A549 (cell line): Measurements from ENCODE around the gene CD2.

Experiments used
- CHD4 ChIP-seq: fragments of 200-600 bp; sonication (generic); IDR thresholded peaks from 2 replicates; pipeline ENCODE4 v1.6.1; 2016; ENCODE audit warnings: antibody characterized with exemption, mild to moderate bottlenecking, borderline replicate concordance
- CTCF ChIP-seq: fragments of >200 bp; sonication (Bioruptor Twin); formaldehyde crosslinking; IDR thresholded peaks from 3 replicates; pipeline ENCODE4 v1.5.1; 2016
- EP300 ChIP-seq, 2 experiments: fragments of >200 bp; sonication (Bioruptor Twin); formaldehyde crosslinking; IDR thresholded peaks; 2 replicates in 1 of 2; 3 replicates in 1 of 2; pipeline ENCODE4 v1.6.1; 2016 to 2017
- MAX ChIP-seq: IDR thresholded peaks from 2 replicates; pipeline ENCODE4 v1.6.1; 2012
- TP53 ChIP-seq: fragments of 250-450 bp; sonication (Bioruptor Pico); IDR thresholded peaks from 2 replicates; pipeline ENCODE4 v1.5.0; 2021; ENCODE audit warnings: mild to moderate bottlenecking, moderate library complexity

GRCh38 chr1:116781034-116781433 is 26.8 kb downstream of the CD2 start:
- TF ChIP-seq CTCF = no peak
- no peak for TF ChIP-seq EP300 (IDR thresholded peaks at IDR 0.05)
- TF ChIP-seq MAX = no peak
- TF ChIP-seq TP53 (CRISPR knock-in tag) = no peak
- TF ChIP-seq CHD4 = no peak
